GM23248 (cell line): ENCODE measurements around the gene IRX1.

Experiments used
- EZH2 ChIP-seq: fragments of 200-600 bp; sonication (generic); IDR thresholded peaks from 2 replicates; pipeline ENCODE4 v1.6.1; 2018; ENCODE audit warnings: antibody characterized with exemption, mild to moderate bottlenecking; ENCODE audit not compliant: insufficient read depth, poor library complexity, severe bottlenecking
- EZH2phosphoT487 ChIP-seq: fragments of 200-600 bp; sonication (generic); IDR thresholded peaks from 2 replicates; pipeline ENCODE4 v1.6.1; 2018; ENCODE audit warnings: antibody characterized with exemption, moderate library complexity, mild to moderate bottlenecking, low read depth; ENCODE audit not compliant: insufficient read depth

DNA sequence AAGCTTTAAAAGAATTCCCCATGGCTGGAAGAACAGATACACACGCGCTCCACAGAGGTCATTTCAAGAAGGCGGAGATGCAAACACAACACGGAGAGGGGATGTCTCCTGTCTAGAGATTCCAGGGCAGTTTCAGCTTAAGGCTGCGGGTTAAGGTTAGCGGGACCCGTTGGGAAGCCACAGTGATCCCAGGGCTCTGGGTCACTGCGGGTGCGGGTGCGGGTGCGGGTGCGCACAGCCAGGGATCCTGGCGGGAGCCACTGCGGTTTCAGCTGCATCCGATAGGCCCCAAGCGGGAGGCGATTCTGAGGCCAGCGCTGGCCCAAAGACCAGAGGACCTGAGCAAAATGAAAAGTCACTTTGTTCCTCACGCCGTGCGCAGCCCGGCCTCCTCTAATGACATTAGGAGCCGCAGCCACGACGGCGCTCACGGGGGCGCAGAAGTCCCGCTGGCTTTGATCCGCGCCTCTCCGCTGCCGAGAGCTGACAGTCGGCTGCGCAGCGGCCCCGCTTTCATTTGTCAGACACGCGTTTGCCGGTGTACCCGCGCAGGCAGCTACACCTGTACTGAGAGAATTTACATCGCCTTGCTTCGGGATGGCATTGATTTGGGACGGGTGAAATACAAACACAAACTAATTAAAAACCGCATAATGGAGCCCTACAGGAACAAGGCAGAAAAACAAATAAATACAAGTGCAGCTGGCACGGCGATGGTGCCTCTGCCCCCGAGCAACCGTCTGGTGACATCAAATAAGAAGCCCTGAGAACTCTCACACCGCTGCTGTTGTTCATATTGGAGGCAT, 5.3 kb upstream of the IRX1 start:
- TF ChIP-seq EZH2 (no peak), EZH2phosphoT487 (no peak)
